ENCODE measurements around the gene MXRA8. TPM values are rescaled to one million over a fixed set of nuclear protein-coding genes. Genes with fewer than 3 reads are reported as not detected.

MXRA8 gene
- total and polyA plus RNA-seq, 2 donors from 2014 or later: 26.0 to 64.7 TPM

DNA sequence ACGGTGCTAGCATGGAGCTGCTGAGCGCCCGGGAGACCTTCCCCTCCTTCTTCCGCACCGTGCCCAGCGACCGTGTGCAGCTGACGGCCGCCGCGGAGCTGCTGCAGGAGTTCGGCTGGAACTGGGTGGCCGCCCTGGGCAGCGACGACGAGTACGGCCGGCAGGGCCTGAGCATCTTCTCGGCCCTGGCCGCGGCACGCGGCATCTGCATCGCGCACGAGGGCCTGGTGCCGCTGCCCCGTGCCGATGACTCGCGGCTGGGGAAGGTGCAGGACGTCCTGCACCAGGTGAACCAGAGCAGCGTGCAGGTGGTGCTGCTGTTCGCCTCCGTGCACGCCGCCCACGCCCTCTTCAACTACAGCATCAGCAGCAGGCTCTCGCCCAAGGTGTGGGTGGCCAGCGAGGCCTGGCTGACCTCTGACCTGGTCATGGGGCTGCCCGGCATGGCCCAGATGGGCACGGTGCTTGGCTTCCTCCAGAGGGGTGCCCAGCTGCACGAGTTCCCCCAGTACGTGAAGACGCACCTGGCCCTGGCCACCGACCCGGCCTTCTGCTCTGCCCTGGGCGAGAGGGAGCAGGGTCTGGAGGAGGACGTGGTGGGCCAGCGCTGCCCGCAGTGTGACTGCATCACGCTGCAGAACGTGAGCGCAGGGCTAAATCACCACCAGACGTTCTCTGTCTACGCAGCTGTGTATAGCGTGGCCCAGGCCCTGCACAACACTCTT lies 26.2 kb downstream of the MXRA8 start:
- Histone ChIP-seq H3K36me3 (ENCODE audit: control insufficient read depth in 2 of 3, insufficient read depth in 3 of 3, low read length in 3 of 3) (peaks cover 0 to 3% (median 0%) of the 10 kb centered on the region in 3 donors), H3K9ac (ENCODE audit: low read length in 3 of 3) (no peak overlapping the region), H3K4me1 (ENCODE audit: control insufficient read depth in 2 of 3, insufficient read depth in 2 of 3, low read depth in 1 of 3, low read length in 3 of 3) (peaks cover 0 to 3% (median 0%) of the 10 kb centered on the region in 3 donors), H3K27me3 (ENCODE audit: control insufficient read depth, insufficient read depth, low read length) (no peaks in the 10 kb centered on the region), H3K27ac (ENCODE audit: low read depth in 2 of 2, low read length in 2 of 2) (no peak overlapping the region), H3K9me3 (ENCODE audit: control insufficient read depth in 2 of 3, insufficient read depth in 1 of 3, low read length in 3 of 3) (peaks cover 0 to 1% (median 0%) of the 10 kb centered on the region in 3 donors), H3K4me3 (ENCODE audit: low read length in 3 of 3) (no peak overlapping the region)
- TF ChIP-seq, protein P1, sequence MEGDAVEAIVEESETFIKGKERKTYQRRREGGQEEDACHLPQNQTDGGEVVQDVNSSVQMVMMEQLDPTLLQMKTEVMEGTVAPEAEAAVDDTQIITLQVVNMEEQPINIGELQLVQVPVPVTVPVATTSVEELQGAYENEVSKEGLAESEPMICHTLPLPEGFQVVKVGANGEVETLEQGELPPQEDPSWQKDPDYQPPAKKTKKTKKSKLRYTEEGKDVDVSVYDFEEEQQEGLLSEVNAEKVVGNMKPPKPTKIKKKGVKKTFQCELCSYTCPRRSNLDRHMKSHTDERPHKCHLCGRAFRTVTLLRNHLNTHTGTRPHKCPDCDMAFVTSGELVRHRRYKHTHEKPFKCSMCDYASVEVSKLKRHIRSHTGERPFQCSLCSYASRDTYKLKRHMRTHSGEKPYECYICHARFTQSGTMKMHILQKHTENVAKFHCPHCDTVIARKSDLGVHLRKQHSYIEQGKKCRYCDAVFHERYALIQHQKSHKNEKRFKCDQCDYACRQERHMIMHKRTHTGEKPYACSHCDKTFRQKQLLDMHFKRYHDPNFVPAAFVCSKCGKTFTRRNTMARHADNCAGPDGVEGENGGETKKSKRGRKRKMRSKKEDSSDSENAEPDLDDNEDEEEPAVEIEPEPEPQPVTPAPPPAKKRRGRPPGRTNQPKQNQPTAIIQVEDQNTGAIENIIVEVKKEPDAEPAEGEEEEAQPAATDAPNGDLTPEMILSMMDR (IDR thresholded peaks at IDR 0.05; ENCODE audit: borderline replicate concordance, extremely low read depth, insufficient read depth): no peak
- DNase-seq: no peak
- intact Hi-C loops (cut with DNase I): no loop called here
- no peak for FAIRE-seq

- Histone ChIP-seq H3K36me3 (ENCODE audit: control insufficient read depth in 2 of 3, insufficient read depth in 3 of 3, low read length in 3 of 3) (peaks cover 0 to 3% (median 2%) of the 10 kb centered on the region in 3 donors), H3K4me1 (ENCODE audit: control insufficient read depth in 2 of 3, insufficient read depth in 2 of 3, low read depth in 1 of 3, low read length in 3 of 3) (peaks cover 0 to 7% (median 0%) of the 10 kb centered on the region in 3 donors), H3K9ac (ENCODE audit: low read length in 3 of 3) (peak within 1 kb of the TSS in 1 of 3 donors; percentile 40), H3K27me3 (ENCODE audit: control insufficient read depth, insufficient read depth, low read length) (no peaks in the 10 kb centered on the region), H3K27ac (ENCODE audit: low read depth in 2 of 2, low read length in 2 of 2) (no peak within 1 kb of the TSS), H3K4me3 (ENCODE audit: low read length in 3 of 3) (no peak within 1 kb of the TSS), H3K9me3 (ENCODE audit: control insufficient read depth in 2 of 3, insufficient read depth in 1 of 3, low read length in 3 of 3) (peaks cover 0 to 1% (median 0%) of the 10 kb centered on the region in 3 donors)
- intact Hi-C loops (cut with DNase I): no loop called here
- no peak for DNase-seq
- TF ChIP-seq, protein P1 (IDR thresholded peaks at IDR 0.05; ENCODE audit: borderline replicate concordance, extremely low read depth, insufficient read depth): no peak
- no peak for FAIRE-seq
Measured at GRCh38 chr1:1331068-1331965, 27.0 kb downstream of the MXRA8 start, which contains the start of gene TAS1R3. TAS1R3 (plus strand) TSS chr1:1331280; CDS start chr1:1331346, 66 bp downstream.

GRCh38 chr1:1330366-1331067 lies 27.8 kb downstream of the MXRA8 start:
- intact Hi-C loops (cut with DNase I): no loop called here
- Histone ChIP-seq H3K4me3 (ENCODE audit: low read length in 3 of 3) (no peak overlapping the region), H3K36me3 (ENCODE audit: control insufficient read depth in 2 of 3, insufficient read depth in 3 of 3, low read length in 3 of 3) (peaks cover 0 to 3% (median 2%) of the 10 kb centered on the region in 3 donors), H3K9ac (ENCODE audit: low read length in 3 of 3) (peak overlapping the region in 1 of 3 donors; percentile 40), H3K27me3 (ENCODE audit: control insufficient read depth, insufficient read depth, low read length) (no peaks in the 10 kb centered on the region), H3K4me1 (ENCODE audit: control insufficient read depth in 2 of 3, insufficient read depth in 2 of 3, low read depth in 1 of 3, low read length in 3 of 3) (peaks cover 0 to 15% (median 4%) of the 10 kb centered on the region in 3 donors), H3K27ac (ENCODE audit: low read depth in 2 of 2, low read length in 2 of 2) (no peak overlapping the region), H3K9me3 (ENCODE audit: control insufficient read depth in 2 of 3, insufficient read depth in 1 of 3, low read length in 3 of 3) (peaks cover 0 to 1% (median 0%) of the 10 kb centered on the region in 3 donors)
- TF ChIP-seq, protein P1 (IDR thresholded peaks at IDR 0.05; ENCODE audit: borderline replicate concordance, extremely low read depth, insufficient read depth): no peak
- no peak for FAIRE-seq
- DNase-seq: no peak

All from kidney (tissue), 14 donors.